Gastrocnemius medialis (tissue), 4 donors: Measurements from ENCODE around the gene PAQR3.

Experiments
- CTCF ChIP-seq, 5 experiments: fragments of 450-650 bp in 3 of 5; fragments of 200-600 bp in 2 of 5; sonication (generic) in 2 of 5; IDR thresholded peaks in 4 of 5; conservative IDR thresholded peaks in 1 of 5; 1 replicate in 4 of 5; 2 replicates in 1 of 5; pipeline ENCODE4 v1.5.1; 2016 to 2019; ENCODE audit warnings: antibody characterized with exemption in 5 of 5, mild to moderate bottlenecking in 3 of 5, moderate library complexity in 3 of 5
- POLR2A ChIP-seq, 2 donors: fragments of 450-650 bp; IDR thresholded peaks; one replicate each; pipeline ENCODE4 v1.6.1; 2017; ENCODE audit warnings: antibody characterized with exemption in 2 of 2, mild to moderate bottlenecking in 2 of 2, moderate library complexity in 2 of 2

- TF ChIP-seq CTCF (IDR thresholded peaks at IDR 0.05 in 4 of 5, conservative IDR thresholded peaks at IDR 0.05 in 1 of 5) (no peak), POLR2A (IDR thresholded peaks at IDR 0.05) (no peak)
Observed at GRCh38 chr4:78984593-78984992, 45.4 kb upstream of the PAQR3 start.
